H1 (cell line): ENCODE results near the gene ARMC6. TPM values are rescaled to one million over a fixed set of nuclear protein-coding genes. Genes with fewer than 3 reads are reported as not detected.

Experiments
- MAFK ChIP-seq: IDR thresholded peaks from 2 replicates; pipeline ENCODE4 v1.6.1; 2012; ENCODE audit warnings: low read depth, mild to moderate bottlenecking, improper control_type of control experiment, low read length
- polyA plus RNA-seq, 7 experiments: library from polyadenylated mRNA; depleted of rRNA in 3 of 7; stranded (reverse) in 5 of 7; unstranded in 2 of 7; fragments of >200 nt in 5 of 7; fragments of 200-250 nt in 2 of 7; gene quantifications; 1 replicate in 5 of 7; 2 replicates in 1 of 7; 4 replicates in 1 of 7; pipeline versions ENCODE4 v1.2.1 to v1.2.3, GENCODE V29; 2011 to 2013; ENCODE audit warnings: missing spikeins in 2 of 7, mixed read lengths in 2 of 7
- total RNA-seq: library from RNA; stranded (reverse); fragmentation: NEBNext Ultra II Directional; extraction: Animal tissue kit (Norgen Biotek cat#: 25700); gene quantifications from 2 replicates; pipeline ENCODE4 v1.2.1, GENCODE V29; 2021

ARMC6 gene
- total and polyA plus RNA-seq, 2 of the 8 experiments (the other 6 are each of a cell fraction or from before 2014, with no cell fraction given), result 67.1 to 68.3 TPM

GRCh38 chr19:19040417-19040816 lies 7.0 kb downstream of the ARMC6 start (continued):
- no peak for TF ChIP-seq MAFK
- TF ChIP-seq, all 59 proteins: peak for 0
